Testis (tissue), 2 donors: ENCODE measurements around the gene MPDZ.

ENCODE experiments used
- CTCF ChIP-seq, 3 experiments: fragments of 450-650 bp in 2 of 3; fragments of 200-600 bp in 1 of 3; sonication (generic) in 1 of 3; IDR thresholded peaks; one replicate each; pipeline ENCODE4 v1.5.1; 2016 to 2019; ENCODE audit warnings: antibody characterized with exemption in 3 of 3, mild to moderate bottlenecking in 2 of 3, moderate library complexity in 1 of 3
- POLR2A ChIP-seq: fragments of 450-650 bp; IDR thresholded peaks from one replicate; pipeline ENCODE4 v1.6.1; 2017; ENCODE audit warnings: antibody characterized with exemption, mild to moderate bottlenecking, moderate library complexity

GRCh38 chr9:13069498-13069897 is 210.0 kb downstream of the MPDZ start:
- TF ChIP-seq CTCF (IDR thresholded peaks at IDR 0.05) (no peak), POLR2A (no peak)
